GM19035 (cell line): ENCODE data around the gene SRCIN1.
"Not testable (repeated sequence)": the region's sequence is repeated elsewhere in the genome, so short reads cannot be mapped to it uniquely, and the experiment has no call there.

ENCODE experiments used
- ATAC-seq: cut with Tn5 transposase; IDR thresholded peaks from one replicate; pipeline ENCODE4 v1.9.1; 2021; ENCODE audit not compliant: unreplicated experiment

Gene SRCIN1

GRCh38 chr17:38491346-38492066 is 114.2 kb downstream of the SRCIN1 start:
- ATAC-seq = not testable (repeated sequence)

DNA sequence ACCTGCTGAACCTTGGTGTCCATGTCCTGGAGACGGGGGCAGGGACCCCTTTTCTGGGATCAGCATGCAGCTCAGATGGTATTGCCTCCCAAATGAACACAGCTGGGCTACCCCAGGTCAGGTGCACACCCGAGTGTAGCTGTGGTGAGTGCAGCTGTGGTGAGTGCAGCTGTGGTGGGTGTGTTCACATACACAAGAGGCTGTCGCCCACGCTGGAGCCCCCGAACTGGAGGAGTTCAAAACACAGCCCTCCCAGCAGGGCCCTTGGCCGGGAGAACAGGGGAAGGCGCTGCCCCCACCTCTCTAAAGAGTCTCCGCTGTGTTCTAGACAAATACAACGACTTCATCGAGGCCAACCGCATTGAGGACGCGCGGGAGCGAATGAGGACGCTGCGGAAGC is 116.0 kb downstream of the SRCIN1 start:
- not testable (repeated sequence) for ATAC-seq

GRCh38 chr17:38485681-38486298 is 120.0 kb downstream of the SRCIN1 start:
- peak; percentile 65 for ATAC-seq

- no peak for ATAC-seq
Observed at GRCh38 chr17:38485146-38485468, 120.6 kb downstream of the SRCIN1 start.

DNA sequence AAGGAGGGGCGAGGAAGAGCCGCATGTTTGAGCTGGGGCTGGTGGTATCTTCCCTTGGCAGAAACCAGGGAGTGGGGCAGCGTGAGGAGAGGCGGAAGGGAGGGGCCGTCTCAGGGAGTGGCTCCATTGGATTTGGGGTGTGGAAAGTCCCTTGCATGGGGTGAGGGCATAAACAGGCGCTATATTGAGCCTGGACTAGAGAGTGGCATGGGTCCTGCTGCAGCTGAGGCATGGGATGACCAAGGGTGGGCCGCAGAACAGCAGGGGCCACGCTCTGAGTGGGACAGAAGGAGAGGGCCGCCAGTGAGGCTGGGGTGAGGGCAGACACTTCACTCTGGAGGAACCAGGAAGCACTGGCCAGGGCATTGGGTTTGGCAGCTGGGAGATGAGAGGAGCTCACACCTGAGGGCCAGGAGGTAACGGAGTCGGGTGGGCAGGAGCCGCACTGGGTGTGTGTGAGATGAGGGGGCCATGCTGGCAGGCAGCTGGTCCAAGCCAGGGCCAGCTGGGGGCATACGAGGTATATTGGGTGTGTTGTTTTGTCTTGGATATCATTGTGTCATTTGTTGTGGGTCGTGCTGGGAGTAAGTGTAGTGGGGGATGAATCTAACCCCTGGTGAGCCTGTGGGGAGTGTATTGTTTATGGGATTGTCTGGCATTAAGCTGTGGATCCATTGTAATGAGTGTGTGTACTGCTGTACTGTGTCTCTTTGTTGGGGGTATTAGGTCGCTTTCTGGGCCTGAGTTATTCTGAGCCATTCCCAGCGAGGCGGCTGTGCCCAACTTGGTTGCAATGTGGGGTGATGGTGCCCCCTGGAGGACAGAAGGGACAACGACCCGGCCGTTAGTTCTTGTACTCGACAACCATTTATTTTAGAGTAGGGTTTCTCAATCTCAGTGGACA is 121.3 kb downstream of the SRCIN1 start:
- ATAC-seq = not testable (repeated sequence)

DNA sequence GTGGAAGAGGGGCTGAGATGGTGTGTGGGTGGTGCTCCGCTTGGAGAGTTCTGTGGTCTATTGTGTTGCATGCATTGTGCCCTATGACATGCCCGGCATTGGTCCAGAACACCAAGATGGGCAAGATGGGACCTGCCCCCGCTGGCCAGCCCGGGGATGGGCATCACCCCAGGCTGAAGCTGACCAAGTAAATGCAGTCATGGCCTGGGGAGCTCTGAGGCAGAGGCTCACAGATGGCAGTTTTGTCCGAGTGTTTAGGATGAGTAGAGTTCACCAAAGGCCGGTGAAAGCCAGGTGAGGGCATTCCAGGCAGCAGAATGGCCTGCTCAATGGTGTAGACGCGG is 123.1 kb downstream of the SRCIN1 start:
- ATAC-seq = not testable (repeated sequence)

DNA sequence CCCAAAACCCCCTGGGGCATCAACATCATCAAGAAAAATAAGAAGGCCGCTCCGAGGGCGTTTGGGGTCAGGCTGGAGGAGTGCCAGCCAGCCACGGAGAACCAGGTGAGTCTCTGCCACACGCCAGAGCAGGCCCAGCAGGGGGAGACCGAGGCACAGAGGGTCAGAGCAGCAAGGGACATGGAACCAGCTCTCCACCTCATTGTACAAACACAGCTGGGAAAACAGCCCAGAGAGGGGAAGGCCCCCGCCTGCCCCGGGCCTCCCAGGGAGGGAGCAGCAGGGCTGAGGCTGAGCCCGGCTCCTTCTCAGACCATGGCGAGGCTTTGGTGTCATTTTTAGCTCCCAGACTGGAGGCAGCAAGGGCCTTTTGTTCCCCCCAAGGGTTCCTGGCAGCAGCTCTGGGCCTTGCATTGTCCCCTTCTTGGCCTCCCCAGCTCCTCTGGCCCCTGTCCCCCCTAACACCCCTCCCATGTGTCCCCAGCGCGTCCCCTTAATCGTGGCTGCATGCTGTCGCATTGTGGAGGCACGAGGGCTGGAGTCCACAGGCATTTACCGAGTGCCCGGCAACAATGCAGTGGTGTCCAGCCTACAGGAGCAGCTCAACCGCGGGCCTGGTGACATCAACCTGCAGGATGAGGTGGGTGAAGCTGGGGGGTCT is 123.6 kb downstream of the SRCIN1 start:
- not testable (repeated sequence) for ATAC-seq
